ENCODE data around the gene ABCG5. TPM values are rescaled to one million over a fixed set of nuclear protein-coding genes. Genes with fewer than 3 reads are reported as not detected.
A peak's percentile ranks its signal among the peaks of the same experiment; 100 is the strongest.

Gene ABCG5
- total RNA-seq, result not detected in 2 replicates

DNA sequence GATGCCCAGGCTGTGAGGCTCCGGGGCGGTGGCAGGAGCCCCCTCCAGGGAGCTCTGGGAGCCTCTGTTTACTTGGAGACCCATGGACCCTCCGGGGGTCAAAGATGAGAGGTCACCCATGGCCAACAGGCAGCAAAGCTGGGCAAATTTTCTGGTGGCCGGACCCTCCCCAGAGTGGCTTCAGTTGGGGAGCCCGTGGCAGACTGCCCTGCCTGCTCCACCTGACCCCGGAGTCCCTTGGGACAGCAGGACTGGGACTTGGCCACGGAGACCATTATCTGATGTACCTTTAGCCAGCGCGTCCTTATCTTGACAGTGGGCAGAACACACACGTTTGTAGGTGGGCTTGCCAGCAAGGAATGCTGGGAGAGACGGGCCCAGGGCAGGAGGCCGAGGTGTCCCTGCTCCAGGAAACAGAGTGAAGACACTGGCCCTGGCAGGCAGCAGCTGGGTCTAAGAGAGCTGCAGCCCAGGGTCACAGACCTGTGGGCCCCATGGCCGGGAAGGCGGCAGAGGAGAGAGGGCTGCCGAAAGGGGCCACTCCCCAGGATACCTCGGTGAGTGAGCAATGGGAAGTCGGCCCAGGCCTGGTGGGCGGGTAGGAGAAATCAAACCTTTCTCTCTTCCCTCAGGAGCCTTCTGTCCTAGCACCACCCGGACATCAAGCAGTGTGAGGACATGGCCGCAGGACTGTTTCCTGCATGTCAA lies at the start of gene ABCG5, which contains the start of gene ABCG8:
Gene ABCG5, minus strand, starts transcription at position 280 of the 708 bp plus-strand sequence. Its CDS starts 160 bp downstream, at position 120.
Gene ABCG8, plus strand, starts transcription at position 412 of the 708 bp plus-strand sequence. Its CDS starts 83 bp downstream, at position 495.
- DNase-seq (ENCODE audit: low read depth), result no peak

DNA sequence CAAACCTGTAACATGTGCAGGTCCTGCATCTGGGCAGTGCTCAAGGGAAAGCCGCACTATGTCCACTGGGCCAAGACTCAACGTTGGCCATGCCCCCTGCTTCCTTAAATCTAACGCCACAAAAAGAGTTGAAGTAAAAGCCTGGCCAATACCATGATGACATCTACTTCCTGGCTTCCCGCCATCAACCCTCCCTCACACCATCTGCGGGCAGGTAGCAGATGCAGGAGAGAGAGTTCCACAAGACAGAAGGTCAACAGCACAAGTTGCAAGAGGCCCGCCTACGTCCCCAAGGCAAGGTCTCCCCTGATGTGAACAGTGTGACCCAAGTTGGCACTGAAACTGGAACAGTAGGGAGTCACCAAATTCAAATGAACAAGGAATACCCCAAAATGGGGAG lies 48.5 kb upstream of the ABCG5 start:
- DNase-seq (ENCODE audit: low read depth), result no peak

DNA sequence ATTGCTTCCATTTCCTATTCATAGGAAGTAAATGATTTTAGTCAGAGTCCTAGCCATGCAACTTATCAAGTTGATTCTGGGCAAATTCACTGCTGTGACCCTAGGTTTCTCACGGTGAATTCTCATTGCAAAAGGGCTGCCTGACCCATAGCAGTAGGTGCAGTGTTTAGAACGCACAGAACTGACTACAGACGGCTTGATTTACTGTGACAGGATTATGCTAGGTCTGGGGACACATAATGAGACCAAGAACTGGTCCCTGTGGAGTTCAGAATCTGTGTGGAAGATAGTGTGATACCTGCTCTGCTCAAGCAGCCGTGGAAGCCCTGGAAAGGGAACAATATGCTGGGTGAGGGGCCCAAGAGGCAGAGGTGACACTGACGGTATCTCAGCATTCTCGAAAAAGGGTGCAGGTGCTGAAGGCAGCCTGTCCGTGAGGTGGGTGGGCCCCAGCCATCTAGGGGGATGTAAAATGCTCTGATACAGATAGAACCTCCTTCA lies 46.5 kb upstream of the ABCG5 start:
- no peak for DNase-seq (ENCODE audit: low read depth)

DNA sequence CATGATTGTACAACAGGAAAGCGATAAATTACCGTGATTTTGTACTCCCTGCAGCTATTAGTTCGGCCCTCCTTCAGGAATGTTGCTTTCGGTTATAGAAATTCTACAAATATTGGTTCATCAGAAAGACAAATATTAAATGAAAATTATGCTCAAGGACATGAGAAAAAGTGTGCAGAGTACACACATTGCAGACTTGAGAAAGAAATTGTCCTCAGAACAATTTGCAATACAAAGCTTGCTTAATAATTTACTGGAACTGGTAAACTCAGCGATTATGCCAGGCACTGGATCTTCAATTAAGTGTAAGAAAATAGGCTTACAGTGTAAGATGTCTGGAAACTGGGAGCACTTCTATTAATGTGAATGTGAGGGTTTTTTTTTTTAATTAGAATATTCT lies 46.0 kb upstream of the ABCG5 start:
- DNase-seq (ENCODE audit: low read depth), result peak; percentile 51

DNA sequence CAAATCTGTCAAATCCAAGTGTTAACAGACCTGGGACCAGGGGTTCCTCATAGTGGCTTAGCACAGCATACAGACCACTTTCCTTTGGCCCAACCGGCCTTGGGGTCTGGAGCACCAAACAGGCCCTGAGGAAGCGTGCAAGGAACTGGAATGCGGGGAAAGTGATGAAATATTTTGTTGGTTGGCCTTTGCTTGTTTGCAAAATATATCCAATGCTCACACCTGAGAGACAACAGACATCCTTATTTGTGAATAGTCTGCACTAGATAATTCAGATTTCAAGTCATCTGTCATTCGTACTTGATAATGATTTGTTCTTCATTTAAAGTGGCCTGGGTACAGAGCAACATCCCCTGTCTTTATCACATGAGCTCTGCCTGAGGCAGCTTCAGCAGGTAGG lies 43.7 kb upstream of the ABCG5 start:
- no peak for DNase-seq (ENCODE audit: low read depth)

DNA sequence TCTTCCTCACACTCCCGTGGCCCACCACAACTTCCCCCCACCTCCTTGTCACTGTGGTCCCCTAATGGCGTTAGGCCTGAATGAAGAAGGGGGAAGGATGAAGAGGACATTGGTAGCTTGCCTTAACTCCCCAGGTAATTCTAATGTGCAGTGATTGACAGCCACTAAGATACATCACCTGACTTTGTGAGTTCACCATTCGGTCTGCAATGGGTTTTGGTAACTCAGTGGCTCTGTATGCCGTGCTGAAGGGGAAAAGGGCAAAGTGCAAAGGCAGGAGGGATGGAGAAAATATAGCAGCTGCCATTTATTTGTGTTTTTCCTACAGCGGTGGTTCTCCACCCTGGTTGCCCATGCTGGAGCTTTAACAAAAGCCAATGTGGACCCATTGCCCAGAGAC lies 42.3 kb upstream of the ABCG5 start:
- no peak for DNase-seq (ENCODE audit: low read depth)

DNA sequence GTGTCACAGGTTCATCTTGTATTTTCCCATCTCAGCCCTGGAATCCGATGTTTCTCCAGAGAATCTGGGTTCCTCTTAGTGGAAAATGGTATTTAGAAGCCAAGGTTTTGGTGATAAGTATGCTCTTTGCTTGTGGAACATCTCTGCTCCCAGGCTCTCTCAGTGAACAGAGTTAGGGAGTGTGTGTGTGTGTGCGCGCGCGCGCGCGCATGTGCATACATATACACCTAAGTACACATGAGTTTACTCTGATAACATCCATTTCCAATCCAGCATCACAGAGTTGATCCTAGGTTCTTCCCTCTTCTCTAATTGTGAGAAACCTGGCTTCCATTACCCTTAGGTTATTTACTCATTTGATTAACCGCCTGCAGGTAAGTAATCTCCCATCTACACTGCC lies 41.8 kb upstream of the ABCG5 start:
- no peak for DNase-seq (ENCODE audit: low read depth)

DNA sequence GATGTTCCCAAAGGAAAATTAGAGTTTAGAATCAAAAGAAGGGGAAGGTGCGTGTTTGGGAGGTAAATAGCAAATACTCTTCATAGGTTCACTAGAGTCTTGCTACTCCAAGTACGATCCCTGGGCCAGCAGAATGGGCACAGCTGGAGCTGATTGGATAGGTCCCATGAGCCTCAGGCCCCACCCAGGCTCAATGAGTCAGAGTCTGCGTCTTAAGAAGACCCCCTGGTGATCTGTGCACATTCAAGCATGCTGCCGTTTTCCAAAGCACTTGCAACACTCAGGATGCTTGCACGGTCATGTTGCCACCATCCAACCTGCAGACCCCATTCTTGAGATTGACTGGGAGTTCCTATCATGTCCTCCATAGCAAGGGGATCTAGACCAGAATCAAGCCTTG lies 40.6 kb upstream of the ABCG5 start:
- DNase-seq (ENCODE audit: low read depth), result no peak

DNA sequence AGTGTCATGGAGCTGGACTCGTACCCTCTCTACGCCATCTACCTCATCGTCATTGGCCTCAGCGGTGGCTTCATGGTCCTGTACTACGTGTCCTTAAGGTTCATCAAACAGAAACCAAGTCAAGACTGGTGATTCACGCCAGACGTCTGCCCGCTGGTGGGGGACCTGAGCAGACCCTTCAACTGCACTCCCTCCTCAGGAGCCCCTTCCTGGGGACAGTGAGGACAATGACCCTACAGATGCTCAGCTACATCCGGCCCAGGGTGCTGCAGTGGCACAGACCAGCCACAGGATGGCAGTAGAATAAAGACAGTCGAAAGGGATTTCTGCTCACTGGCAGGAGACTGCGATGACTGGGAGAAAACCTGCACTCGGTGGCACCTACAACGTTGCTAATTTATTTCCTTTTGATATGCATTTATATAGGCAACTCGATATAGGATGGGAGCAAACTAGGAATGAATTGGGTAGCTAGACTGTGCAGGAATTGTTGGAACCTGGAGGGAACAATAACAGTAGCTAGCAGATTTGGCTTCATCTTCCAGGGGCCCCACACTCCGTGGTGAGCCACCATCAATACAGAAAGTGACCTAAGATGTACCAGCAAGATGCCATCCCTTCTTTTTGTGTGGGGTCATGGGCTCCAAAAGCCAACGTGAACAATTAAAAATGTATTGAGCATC lies 39.3 kb upstream of the ABCG5 start:
- DNase-seq (ENCODE audit: low read depth), result peak; percentile 47

DNA sequence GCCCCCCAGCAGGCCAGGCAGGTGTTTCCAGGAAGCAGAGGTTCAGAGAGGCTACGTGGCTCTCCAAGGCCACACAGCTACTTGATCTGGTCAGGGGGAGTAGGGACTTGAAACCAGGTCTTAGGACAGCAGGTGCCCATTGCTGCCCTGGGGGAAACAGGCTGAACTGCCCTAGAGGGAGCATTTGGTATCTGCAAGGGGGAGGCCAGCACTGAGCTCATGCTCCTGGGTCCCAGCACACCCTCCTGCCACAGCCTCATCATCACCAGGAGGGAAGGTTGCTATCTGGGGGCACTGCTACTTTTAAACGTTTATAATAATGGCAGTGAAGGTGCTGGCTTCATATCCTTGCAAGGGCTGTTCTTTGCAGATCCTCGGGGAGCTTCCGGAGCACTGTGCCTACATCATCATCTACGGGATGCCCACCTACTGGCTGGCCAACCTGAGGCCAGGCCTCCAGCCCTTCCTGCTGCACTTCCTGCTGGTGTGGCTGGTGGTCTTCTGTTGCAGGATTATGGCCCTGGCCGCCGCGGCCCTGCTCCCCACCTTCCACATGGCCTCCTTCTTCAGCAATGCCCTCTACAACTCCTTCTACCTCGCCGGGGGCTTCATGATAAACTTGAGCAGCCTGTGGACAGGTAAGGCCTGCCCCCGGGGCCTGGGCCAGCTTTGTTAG lies 36.3 kb upstream of the ABCG5 start:
- no peak for DNase-seq (ENCODE audit: low read depth)

DNA sequence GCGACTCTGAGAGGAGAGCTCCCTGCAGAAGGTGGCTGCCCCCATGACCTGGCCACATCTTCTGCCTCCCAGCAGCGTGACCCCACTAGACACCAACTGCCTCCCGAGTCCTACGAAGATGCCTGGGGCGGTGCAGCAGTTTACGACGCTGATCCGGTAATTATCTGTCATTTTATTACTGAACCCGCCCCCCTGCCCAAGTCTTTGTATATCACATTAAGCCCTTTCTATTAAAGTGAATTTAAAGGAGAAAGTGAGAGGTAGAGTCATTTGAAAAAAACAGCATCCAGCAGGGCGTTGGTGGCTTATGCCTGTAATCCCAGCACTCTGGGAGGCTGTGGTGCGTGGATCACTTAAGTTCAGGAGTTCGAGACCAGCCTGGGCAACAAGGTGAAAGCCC lies 33.5 kb upstream of the ABCG5 start:
- DNase-seq (ENCODE audit: low read depth), result no peak

DNA sequence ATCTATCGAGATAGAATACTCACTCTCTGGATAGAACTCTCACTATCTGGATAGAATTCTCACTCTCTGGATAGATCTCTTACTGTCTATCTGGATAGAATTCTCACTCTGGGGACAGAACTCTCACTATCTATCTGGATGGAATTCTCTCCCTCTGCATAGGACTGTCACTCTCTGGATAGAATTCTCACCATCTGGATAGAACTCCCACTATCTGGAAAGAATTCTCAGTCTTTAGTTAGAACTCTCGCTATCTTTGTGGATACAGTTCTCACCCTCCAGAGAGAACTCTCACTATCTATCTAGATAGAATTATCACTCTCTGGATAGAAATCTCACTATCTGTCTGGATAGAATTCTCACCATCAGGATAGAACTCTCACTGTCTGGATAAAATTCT lies 16.7 kb upstream of the ABCG5 start:
- DNase-seq (ENCODE audit: low read depth), result no peak

DNA sequence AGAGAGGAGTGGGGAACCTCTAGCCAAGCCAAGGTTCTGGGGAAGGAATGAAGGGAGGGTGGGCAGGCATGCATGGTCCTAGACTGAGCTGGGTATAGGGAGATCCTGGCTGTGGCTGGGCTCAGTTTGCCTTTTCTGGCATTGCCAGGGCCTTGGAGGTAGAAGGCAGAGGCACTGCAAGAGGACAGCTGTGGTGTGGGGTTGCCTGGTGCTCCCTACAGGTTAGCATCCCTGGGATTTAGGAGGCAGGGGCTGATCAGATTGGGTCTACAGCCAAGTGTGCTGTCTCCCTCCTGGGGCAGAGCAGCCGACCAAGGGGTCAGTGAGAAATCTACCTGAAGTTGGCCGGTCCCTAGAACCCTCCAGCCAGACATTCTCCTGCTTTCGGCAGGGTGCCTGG lies 16.0 kb upstream of the ABCG5 start:
- DNase-seq (ENCODE audit: low read depth), result no peak

DNA sequence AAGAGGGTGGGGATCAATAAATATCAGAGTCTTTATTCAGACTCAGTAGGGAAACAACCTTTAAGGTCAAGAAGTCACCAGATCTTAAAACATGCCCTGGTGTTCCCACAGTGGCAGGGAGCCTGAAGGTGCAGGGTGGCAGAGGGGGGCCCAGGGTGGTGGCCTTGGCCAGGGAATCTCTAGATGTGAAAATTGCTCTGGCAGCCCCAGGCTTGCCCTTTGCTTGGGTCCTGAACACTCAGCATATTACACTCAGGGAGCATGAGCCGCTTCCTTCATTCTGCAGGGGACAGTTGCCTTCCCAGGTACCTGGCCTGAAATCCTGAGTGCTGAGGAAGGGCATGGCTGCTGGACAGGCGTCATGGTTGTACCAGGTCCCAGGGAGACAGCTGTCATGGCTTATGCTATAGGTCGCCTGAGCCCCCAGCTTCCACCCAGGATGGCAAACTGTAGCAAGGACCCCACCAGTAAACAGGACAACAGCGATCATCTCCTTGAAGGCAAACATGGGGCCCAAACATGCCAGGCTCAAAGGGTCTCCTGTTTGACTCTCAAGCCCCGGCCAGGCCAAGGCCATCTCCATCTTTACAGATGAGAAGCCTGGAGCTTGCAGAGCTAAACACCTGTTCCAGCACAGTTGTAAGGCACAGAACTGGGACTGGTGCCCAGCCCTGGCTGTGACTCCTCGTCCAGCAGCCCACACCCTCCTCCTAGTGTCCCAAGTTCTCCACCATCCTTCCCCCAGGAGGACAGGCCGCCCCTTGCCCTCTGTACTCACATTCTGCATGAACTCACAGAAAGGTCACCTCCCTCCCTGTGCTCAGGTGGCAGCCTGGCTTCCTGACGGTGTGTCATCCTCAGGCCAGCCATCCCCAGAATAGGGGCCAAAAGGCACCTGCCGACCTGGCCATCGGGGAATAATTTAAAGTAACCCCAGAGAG lies 14.8 kb upstream of the ABCG5 start:
- DNase-seq (ENCODE audit: low read depth), result no peak

DNA sequence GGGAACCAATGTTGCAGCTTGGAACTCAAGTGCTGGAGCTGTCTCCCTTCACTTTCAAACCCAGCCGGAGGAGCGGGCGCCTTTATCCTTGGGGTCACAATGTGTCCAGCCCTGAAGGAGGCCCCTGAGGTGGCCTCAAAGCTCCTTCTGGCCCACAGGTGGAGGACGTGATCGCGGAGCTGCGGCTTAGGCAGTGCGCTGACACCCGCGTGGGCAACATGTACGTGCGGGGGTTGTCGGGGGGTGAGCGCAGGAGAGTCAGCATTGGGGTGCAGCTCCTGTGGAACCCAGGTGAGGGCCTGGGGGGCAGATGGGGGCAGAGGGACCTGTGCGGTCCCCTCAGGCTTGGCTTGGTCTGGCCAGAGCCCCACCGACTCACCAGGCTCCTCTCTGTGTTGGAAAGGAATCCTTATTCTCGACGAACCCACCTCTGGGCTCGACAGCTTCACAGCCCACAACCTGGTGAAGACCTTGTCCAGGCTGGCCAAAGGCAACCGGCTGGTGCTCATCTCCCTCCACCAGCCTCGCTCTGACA lies 13.6 kb upstream of the ABCG5 start:
- no peak for DNase-seq (ENCODE audit: low read depth)

DNA sequence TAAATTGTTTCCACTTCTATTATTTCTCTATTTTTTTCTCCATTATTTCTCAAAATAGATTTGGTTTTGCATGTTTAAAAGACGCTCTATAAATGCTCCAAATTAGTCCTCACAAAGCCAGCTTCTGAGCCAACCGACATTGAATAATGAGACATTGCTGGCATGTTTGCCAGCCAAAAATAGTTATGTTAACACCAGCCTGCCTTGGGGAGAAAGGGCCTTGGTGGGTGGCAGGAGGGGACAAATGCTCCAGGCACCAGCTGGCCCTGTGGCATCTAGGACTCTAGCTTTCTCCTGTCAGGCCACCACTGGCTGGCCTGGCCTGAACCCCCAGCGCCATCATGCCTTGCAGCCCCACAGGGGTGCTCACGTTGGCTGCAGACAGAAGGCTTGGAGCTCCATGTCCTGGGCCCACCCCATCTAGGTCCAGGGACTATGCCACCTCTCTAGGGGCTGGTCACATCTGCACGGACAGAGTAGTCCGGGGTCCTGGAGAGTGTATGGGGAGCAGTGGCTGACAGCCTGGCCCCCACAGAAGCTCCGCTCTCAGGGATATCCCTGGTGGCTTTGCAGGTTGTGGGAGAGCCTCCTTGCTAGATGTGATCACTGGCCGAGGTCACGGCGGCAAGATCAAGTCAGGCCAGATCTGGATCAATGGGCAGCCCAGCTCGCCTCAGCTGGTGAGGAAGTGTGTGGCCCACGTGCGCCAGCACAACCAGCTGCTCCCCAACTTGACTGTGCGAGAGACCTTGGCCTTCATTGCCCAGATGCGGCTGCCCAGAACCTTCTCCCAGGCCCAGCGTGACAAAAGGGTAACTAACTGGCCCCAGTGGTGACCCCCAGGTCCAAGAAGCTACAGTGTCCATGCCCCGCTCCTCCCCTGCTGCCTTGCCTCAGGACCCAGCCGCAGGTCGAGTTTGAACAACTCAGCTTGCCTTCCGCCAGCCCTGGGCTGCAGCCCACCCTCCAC lies 12.7 kb upstream of the ABCG5 start:
- no peak for DNase-seq (ENCODE audit: low read depth)

DNA sequence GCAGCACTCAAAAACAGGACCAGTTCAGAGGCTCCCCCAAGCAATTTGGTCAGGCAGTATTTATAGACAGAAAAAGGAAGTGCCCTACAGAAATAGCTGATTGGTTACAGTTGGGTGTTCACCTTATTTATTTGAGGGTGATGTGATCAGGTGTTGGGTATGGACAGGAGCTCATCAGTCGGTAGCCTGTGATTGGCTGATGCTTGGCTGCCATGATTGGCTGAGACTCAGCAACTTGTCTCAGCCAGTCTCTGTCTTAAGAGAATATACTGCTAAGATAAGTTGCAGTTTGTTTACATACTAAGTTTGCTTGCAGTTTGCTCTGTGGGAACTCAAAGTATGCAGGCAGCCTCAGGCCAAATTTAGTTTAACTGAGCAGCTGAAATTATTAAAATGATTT lies 9.6 kb upstream of the ABCG5 start:
- DNase-seq (ENCODE audit: low read depth), result no peak

DNA sequence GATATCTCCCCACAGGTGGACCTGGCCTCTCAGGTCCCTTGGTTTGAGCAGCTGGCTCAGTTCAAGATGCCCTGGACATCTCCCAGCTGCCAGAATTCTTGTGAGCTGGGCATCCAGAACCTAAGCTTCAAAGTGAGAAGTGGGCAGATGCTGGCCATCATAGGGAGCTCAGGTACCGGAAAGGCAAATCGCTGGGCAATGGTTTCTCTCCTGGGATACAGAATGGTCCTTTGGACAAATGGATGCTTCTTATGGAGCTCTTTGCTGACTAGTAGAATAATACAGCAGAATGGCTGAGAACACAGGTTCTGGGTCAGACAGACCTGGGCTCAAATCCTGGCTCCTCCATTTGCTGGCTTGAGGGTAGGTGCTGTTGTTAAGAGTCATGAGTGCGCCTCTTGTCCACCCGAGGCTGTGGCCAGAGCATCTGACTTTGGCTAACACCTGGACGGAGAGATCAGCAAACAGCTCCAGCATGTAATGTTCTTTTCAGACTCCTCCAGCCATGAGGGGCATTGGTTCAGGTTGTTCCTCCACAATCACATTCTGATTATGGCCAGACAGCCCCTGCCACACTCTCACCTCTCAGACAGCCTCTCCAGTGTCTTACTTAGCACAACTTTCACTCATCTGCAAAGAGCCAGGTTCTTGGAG lies 7.6 kb upstream of the ABCG5 start:
- DNase-seq (ENCODE audit: low read depth), result no peak

DNA sequence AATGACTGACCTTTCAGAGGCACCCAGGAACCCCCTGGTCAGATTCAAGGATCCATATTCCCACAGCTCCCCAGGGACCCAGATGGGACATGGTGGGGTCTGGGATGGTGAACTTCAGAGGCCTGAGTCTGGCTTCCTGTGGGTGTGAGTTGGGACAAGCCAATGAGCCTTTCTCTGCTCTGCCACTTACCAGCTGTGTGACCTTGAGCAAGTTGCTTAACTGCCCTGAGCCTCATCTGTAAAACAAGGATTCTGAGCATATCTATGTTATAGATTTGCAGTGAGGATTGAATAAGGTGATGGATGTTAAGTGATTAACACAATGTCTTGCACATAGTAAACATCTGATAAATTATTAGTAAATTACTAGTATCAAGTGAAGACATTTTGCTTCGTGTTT lies 6.5 kb upstream of the ABCG5 start:
- DNase-seq (ENCODE audit: low read depth), result no peak

DNA sequence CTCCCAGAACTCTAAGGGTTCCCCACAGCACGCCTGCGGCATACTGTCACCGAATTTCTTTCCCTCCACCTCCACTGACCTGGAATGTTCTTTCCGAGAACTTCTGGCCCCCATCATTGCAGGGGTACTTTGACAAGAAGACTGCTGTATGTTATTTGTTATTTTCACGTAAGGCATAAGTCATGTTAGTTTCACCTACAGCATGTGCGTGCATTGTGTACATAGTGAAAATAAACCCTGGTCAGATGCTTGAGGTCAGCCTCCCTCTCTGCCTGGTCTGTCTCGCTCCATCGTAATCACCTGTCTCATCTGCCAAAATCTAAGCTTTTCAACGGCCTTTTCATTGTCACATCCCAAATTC lies 4.2 kb upstream of the ABCG5 start:
- no peak for DNase-seq (ENCODE audit: low read depth)
